SIG-M5 (cell line): ENCODE results near the gene FAIM.
"Not testable (repeated sequence)": the region's sequence is repeated elsewhere in the genome, so short reads cannot be mapped to it uniquely, and the experiment has no call there.

Experiments used
- DNase-seq: peaks from one replicate; lab custom pipeline; 2025; lab: John Stamatoyannopoulos, UW

FAIM gene

DNA sequence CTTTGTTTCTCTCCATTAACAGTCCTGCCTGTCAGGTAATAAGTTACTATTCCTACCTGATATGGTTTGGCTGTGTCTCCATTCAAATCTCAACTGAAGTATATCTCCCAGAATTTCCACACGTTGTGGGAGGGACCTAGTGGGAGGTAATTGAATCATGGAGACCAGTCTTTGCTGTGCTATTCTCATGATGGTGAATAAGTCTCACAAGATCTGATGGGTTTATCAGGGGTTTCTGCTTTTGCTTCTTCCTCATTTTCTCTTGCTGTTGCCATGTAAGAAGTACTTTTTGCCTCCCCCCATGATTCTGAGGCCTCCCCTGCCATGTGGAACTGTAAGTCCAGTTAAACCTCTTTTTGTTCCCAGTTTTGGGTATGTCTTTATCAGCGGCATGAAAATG, 6.9 kb upstream of the FAIM start:
- not testable (repeated sequence) for DNase-seq

DNA sequence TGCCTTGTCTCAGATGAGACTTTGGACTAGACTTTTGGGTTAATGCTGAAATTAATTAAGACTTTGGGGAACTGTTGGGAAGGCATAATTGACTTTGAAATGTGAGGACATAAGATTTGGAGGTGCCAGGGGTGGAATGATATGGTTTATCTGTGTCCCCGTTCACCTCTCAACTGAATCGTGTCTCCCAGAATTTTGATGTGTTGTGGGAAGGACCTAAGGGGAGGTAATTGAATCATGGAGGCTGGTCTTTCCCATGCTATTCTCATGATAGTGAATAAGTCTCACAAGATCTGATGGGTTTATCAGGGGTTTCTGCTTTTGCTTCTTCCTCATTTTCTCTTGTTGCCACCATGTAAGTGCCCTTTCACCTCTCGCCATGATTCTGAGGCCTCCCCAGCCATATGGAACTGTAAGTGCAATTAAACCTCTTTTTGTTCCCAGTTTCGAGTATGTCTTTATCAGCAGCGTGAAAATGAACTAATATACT, 4.4 kb upstream of the FAIM start:
- not testable (repeated sequence) for DNase-seq

DNA sequence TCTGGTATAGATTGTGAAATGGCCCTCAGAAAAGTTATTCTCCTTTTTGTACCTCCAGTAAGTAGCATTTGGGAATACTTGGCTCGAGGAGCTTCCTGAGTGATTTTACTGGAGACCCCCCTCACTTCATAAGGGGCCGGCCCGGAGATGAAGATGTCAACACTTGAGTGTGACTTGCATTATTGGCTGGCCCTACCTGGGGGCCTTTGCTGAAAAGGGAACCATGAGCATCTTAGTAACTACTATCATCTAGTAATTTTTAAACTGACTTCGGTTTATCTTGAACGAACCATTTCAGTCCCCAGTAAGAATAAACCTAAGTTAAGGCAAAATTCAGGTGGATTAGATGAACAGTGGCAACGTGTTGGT, 1.3 kb downstream of the FAIM start:
- DNase-seq: no peak

DNA sequence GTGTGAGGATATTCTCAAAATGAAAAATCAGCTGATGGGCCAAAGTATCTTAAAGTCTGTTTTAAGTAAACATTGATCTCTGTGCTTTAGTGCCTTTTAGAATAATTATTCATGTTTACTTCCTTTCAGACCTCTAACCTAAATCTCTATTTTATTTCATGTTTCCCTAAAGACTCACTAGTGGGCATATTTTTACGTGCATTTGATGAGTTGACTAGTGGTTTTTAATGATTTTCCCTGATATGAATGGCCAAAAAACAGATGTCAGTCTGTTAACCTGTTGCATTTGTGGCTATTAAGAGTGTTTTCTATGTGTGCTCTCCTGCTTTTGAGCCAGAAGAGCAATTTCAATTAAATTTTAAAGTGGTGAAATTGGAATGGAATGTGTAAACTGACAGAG, 6.9 kb downstream of the FAIM start:
- no peak for DNase-seq

DNA sequence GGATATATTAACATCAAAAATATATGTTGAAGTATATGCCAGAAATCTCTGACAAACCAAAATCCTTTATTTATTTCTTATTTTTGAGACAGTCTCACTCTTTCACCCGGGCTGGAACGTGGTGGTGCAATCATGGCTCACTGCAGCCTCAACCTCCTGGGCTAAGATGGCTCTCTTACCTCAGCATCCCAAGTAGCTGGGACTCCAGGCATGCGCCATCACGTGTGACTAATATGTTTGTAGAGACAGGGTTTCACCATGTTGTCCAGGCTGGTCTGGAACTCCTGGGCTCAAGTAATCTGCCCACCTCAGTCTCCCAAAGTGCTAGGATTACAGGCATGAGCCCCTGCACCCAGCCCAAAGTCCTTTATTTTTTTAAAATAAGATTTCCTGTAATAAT, 11.9 kb downstream of the FAIM start:
- no peak for DNase-seq

DNA sequence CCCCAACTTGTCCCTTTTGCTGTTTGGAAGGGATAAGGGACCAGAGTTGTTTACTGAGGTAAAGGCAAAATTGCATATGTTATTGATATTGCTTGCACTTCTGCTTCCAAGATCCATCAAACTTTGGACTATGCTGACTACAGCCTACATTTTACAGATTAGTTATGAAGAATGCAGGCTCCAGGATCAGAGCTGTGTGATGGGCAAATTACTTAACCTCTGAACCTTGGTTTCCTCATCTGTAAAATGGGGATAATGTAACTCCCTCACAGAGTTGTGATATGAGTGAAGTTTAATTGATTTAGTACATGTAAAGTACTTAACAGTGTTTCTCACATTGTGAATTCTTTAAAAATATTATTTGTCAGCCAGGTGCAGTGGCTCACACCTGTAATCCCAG, 15.9 kb downstream of the FAIM start:
- DNase-seq: no peak

DNA sequence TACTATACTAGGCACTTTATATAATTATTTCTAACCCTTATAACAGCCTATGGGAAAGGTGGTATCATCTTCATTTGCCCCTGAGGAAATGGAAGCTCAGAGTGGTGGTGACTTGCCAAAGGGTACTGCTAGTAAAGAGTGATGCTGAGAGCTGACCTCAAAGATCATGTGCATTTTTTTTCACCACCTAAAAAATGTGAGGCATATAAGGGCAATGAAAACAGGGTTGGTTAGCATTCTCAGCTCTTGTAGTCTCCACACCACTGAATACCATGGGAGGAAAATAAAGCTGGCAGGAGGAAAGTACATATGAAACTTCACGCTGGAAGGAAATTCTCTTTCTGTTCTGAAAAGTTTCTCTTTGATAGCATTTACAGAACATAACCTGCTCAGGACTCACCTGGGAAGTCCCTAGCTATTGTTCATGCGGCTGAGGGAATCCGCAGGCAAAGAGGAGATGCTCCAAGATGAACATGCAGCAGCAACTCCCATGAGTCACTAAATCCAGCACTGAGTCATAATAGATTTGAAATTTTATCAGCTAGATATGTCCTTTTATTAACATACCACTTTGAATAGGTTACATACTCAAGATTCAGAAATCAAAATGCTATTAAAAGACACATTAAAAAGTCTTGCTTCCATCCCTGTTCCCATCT, 17.3 kb downstream of the FAIM start:
- no peak for DNase-seq

DNA sequence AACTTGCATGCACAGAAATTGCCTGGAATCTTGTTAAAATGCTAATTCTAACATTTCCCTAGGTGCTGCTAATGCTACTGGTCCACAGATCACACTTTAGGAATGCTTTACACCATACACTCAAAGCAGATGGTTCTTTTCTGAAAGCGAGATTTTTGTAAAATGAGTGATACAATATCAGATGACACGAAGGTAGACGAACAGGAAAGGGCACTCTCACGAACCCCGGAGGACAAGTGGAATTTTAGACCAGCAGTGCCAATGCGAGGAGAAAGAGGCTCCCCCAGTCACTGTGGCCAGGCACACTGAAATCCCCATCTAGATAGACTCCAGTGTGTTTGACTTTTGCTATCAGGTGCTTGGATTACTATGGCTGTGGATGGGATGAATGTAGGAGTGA, 21.0 kb downstream of the FAIM start:
- DNase-seq: no peak

DNA sequence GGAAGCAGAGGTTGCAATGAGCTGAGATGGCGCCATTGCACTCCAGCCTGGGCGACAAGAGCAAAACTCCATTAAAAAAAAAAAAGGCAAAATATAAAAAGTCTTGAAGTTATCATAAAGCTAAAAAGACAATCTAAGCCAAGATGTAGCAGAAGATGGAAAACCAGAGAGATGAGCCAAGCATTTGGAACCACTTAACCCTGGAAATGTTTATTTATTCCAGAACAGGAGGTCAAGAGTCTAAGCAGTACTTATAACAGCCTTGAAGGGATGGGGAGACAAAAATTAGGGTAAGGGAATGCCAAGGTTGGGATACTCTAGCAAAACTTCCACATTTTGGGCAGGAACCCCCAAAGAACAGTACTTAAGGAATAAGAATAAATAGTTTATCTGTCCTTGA, 30.1 kb downstream of the FAIM start:
- DNase-seq: no peak

DNA sequence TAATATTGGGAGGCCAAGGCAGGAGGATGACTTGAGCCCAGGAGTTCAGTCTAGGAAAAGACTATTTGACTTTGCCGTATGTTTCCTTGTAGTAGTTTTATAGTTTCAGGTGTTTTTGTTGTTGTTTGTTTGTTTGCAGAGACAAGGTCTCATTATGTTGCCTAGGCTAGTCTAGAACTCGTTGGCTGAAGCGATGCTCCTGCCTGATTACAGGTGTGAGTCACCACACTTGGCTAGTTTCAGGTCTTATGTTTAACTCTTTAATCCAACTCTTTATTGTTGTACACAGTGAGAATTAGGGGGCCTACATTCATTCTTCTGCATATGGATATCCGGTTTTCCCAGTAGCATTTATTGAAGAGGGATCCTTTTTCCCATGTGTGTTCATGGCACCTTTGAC, 32.0 kb downstream of the FAIM start:
- DNase-seq: no peak

DNA sequence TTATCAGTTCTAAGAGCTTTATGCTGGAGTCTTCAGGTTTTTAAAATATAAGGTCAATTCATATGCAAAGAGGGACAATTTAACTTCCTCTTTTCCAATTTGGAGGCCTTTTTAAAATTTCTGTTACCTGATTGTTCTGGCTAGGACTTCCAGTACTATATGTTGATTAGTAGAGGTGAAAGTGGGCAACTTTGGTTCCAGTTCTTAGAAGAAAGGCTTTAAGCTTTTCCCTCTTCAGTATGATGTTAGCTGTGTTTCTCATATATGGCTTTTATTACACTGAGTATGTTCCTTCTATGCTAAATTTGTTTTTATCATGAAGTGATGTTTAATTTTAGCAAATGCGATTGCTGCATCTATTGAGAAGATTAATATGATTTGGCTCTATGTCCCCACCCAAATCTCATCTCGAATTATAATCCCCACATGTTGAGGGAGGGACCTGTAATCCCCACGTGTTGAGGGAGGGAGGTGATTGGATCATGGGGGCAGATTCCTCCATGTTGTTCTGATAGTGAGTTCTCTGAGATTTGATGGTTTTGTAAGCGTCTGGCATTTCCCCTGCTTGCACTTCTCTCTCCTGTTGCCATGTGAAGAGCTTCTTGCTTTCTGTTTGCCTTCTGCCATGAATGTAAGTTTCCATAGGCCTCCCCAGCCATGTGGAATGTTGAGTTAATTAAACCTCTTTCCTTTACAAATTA, 33.8 kb downstream of the FAIM start:
- DNase-seq: no peak

DNA sequence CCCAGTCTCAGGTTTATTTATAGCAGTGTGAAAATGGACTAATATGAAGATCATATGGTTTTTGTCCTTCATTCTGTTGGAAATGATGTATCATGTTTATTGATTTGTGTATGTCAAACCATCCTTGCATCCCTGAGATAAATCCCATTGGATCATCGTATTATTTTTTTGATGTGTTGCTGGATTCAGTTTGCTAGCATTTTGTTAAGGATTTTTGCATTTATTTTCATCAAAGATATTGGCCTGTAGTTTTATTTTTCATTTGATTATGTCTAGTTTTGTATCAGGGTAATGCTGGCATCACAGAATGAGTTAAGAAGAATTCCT, 34.3 kb downstream of the FAIM start:
- DNase-seq: no peak

DNA sequence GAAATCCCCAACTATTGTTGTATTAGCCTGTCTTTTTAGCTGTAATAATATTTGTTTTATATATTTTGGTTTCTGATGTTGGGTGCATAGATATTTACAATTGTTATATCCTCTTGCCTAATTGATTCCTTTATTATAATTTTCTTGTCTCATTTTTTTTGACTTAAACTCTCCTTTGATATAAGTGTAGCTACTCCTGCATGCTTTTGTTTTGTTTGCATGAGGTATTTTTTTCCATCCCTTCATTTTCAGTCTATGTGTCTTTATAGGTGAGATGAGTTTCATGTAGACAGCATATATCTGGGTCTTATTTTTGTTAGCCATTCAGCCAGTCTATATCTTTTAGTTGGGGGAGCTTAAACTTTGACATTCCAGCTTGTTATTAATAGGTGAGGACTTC, 37.4 kb downstream of the FAIM start:
- DNase-seq: no peak

DNA sequence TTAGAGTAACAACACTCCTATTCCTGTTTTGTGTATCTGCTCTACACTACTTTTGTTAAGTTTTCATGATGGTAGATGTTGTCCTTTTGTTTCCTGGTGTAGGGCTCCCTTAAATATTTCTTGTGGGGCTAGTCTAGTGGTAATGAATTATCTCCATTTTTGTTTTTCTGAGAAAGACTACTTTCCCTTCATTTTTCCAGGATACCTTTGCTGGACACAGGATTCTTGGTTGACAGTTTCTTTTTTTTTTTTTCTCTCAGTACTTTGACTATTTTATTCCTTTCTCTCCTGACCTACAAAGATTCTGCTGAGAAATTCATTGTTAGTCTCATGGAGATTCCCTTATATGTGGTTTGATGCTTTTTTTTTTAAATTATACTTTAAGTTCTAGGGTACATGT, 37.9 kb downstream of the FAIM start:
- DNase-seq: no peak

DNA sequence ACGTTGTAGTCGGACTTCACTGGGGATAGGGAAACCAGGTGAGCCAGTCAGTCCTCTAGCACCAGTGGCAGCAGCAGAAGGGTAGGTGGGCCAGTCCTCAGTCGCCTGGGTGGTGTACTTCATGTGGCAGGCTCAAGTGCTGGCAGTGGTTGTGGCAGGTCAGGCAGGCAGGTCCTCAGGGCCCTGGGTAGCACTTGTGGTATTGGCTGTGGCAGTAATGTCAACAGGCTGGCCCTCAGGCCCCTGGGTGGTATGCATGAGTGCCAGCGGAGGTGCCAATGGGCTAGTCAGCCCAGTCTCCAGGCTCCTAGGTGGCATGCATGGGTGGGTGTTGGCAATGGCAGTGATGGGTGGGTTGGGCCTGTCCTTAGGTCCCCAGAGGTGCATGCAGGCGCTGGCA, 40.6 kb downstream of the FAIM start:
- no peak for DNase-seq

DNA sequence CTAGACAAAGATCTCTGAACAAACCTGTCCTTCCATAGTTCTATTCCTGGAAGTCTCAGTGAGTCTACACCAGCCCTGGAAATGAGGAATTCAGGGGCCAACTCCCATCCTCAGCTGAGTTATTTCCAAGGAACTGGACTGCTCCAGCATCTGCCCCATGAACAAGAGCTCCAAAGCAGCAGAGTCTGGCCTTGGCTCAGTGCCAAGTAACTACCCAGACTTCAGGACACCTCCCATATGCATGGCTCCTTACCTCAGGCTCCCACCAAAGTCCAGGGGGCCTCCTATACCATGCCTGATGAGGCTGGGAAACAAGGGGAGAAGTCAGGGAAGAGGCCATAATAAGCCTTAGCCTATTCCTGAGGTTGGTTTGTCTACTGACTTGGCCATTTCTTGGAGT, 45.0 kb downstream of the FAIM start:
- DNase-seq: no peak

DNA sequence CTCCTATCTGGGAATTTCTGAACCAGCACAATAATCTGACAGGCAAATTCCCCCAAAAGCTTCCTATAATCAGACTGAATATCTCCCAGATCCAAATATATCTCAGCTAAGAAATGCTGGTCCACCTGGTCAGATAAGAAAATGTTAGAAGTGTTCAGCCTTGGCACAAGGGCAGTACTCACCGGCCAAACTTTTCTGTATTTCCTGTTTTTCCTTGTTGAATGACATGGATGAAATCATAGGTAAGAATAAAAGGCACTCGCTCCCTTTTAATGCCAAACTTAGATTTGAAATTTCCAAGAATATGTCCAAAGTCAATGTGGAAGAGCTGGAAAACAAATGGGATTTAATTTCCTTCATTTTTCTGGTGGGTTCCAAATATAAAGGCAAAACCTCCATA, 48.9 kb downstream of the FAIM start:
- DNase-seq: no peak

DNA sequence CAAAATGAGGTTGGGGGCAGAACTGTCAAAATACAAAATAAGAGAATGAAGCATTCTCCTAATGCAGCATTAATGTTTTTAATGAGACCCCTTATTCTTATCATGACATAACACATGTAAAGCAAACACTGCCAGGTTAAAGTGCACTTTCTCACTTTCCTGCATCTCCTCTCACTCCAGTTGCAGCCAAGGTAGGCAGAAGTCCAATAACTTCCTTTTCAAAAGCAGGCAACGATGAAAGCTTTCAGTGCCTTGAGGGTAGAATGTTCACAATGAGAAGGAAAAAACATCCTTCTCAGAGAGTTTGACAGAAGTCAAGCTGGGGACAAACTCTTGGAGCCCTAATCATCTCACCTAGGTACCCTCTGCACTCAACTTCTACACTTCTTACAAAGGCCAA, 59.5 kb downstream of the FAIM start:
- DNase-seq: no peak

DNA sequence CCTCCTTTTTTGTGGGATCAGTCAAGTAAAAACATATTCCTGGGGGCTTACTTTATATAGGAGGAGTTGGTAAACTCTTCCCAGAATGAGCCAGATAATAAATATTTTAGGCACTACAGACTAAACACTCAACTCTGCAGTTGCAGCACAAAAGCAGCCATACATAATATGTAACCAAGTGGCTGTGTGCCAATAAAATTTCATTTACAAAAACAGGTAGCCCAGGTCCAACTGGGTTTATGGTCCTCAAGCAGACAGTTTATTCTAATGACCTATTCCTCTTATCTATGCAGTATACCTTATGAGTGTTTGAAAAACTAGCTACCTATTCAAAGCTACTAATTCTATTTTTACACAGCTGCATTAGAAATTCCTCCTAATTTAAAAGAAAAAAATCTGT, 61.8 kb downstream of the FAIM start:
- no peak for DNase-seq

DNA sequence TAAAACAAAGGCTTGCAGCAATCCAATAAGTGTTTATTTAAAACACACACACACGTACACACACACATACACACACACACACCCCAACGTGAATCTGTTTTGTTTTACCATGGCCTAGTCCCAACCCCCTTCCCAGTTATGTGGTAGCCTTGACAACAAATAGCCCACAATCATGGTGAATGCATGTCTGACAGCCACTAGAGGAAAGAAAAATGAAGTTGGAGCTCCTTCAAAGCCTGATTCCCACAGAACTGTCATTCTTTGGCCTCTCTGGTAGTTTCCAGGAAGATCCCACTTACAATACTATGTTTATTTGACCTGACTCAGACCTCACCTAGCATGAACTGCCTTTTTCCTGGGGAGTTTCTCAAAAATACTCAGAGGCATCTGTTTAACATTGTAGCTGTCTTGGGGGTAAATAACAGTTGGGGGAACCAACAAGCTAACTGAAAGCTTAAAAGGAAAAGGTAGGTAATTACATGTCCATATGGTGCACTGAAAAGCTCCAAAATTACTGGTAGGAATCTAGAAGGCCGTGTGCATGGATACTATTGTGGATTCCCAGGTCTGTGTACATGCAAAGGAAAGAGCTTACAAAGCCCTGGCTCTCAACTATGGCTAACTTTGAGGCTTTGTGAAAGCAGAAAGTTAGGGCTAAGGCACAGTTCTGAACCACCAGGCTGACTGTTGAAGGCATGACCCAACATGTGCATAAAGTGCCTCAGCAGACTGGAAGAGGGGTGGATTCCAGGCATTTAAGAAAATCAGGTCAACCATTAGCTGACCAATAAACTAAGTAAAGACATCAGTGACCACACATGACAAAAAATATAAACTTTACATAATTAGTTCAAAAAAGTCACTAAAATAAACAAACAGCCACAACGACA, 65.3 kb downstream of the FAIM start:
- no peak for DNase-seq

DNA sequence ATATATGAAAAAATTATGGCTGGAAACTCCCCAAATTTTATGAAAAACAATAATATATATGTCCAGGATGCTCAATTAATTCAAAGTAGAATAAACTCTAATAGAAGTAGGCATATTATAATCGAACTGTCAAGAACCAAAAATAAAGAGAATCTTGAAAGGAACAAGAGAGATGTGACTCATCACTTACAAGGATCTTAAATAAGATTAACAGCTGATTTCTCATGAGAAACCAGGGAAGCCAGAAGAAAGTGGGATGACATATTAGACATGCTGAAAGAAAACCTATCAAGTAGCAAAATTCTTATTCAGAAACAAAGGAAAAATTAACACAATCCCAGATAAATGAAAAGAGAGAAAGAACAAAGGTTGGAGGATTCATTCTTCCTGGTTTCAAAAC, 66.8 kb downstream of the FAIM start:
- DNase-seq: no peak

DNA sequence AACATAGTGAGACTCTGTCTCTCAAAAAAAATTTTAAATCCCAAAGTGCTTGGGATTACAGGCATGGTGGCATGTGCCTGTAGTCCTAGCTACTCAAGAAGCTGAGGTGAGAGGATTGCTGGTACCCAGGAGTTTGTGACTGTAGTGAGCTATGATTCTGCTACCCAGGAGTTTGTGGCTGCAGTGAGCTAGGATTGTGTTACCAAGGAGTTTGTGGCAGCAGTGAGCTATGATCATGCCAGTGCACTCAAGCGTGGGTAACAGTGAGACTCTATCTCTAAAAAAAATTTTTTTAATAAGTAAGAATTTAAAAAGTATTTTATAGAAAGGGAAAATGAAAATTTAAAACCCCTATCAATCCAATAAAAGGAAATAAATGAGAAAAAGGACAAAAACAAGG, 69.5 kb downstream of the FAIM start:
- DNase-seq: no peak

DNA sequence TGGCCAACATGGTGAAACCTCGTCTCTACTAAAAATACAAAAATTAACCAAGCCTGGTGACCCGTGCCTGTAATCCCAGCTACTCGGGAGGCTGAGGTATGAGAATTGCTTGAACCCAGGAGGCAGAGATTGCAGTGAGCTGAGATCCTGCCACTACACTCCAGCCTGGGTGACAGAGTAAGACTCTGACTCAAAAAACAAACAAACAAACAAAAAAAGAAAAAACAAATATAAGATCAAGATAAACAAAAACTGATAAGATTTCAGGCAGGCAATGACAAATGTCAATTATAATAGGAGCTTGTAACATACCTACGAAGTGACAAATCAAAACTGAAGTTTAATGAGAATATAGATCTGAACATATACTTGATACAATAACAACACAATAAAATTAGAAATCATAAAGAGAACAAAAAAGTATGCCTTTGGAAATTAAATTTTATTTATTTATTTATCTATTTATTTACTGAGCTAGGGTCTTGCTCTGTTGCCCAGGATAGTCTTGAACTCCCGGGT, 70.4 kb downstream of the FAIM start:
- no peak for DNase-seq
